ENCODE data around the gene GGCT. TPM values are rescaled to one million over a fixed set of nuclear protein-coding genes. Genes with fewer than 3 reads are reported as not detected.

GGCT gene
- total and polyA plus RNA-seq, 12 donors, result 18.6 to 67.8 (median 41.3) TPM

DNA sequence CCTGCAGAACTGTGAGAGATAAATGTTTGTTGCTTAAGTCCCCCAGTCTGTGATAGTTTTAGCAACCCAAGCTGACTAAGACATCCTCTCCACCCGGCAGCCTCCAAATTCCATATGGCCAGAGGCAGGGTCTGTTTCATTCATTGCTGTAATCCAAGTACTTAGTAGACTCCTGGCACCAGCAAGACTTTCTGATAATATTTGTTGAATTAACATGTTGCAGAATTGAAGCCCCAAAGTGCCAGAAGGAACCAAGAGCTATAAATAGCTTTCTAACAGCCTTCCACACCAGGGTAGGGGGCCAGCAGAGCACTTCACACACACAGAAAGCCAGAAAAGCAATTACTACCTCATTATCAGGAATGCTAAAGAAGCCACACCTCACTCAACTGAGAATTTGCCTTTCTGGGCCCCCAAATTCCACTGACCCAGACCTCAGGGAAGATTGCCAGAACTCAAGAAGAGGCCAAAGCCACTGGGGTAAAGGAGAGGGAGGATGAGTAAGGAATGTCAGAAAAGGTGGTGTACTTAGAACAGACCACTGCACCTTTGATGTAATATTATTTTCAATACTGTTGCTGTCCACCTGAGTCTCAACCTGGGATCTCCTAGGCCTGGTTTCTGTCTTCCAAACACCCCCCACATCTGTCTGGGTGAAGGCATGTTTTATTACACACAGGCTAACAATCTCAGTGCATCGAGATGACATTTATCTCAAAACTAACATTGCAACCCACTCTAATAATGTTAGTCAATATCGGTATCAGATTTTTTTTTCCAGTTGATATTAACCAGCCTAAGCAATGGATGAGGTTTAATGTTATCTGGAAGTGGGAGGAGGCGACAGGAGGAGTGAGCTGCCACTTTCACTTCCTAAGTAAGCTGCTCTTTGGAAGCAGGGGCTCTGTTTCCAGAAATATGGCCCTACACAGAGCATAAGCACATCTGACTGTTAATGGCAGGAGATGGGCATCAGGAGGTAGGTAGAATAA lies 31.5 kb downstream of the GGCT start:
- intact Hi-C loops (cut with DNase I), result no loop called here
- H3K27me3 ChIP-seq, result no peaks in the 10 kb centered on the region
- H3K4me1 ChIP-seq (replicated peaks in 1 of 2), result peaks cover 18 to 79% of the 10 kb centered on the region in 2 donors
- peak overlapping the region in 1 of 5 donors; percentile 92 for H3K27ac ChIP-seq
- no peak for TF ChIP-seq POLR2A (IDR thresholded peaks at IDR 0.05)
- TF ChIP-seq, protein P1, sequence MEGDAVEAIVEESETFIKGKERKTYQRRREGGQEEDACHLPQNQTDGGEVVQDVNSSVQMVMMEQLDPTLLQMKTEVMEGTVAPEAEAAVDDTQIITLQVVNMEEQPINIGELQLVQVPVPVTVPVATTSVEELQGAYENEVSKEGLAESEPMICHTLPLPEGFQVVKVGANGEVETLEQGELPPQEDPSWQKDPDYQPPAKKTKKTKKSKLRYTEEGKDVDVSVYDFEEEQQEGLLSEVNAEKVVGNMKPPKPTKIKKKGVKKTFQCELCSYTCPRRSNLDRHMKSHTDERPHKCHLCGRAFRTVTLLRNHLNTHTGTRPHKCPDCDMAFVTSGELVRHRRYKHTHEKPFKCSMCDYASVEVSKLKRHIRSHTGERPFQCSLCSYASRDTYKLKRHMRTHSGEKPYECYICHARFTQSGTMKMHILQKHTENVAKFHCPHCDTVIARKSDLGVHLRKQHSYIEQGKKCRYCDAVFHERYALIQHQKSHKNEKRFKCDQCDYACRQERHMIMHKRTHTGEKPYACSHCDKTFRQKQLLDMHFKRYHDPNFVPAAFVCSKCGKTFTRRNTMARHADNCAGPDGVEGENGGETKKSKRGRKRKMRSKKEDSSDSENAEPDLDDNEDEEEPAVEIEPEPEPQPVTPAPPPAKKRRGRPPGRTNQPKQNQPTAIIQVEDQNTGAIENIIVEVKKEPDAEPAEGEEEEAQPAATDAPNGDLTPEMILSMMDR (IDR thresholded peaks at IDR 0.05), result no peak
- no peaks in the 10 kb centered on the region for H3K36me3 ChIP-seq (replicated peaks in 1 of 2)
- WGBS, 4 donors, result 71 to 74% (median 72%) methylated on average over 4 of the region's 4 CpGs
- no peak overlapping the region for H3K4me3 ChIP-seq
- H3K9me3 ChIP-seq (replicated peaks in 1 of 3), result no peaks in the 10 kb centered on the region
- DNase-seq, result no peak

DNA sequence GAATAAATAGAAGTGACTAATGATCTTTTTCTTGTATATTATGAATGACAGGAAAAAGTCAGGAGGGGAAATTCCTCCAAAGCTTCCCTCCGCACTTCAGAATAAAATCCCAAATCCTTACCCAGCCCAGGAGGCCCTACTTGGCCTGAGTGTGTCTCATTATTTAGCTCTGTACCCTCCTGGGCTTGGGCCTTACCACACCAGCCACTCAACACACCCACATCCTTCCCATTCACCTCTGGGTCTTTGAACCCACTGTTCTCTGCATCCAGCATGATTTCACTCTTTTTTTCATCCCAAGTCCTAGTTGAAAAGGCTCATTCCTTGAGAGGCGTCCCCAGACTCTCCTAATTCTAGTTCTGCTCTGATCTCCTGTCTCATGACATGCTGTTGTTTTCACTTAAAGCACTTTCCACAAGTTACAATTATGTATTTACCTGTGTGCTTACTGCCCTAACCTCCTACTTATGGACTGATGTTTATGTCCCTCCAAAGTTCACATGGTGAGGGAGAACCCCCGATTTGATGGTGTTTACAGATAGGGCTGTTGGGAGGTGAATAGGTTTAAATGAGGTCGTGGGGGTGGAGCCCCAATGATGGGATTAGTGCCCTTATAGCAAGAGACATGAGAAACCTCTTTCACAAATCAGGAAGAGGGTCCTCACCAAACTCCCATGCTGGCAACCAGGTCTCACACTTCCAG lies 32.4 kb downstream of the GGCT start:
- Histone ChIP-seq H3K36me3 (replicated peaks in 1 of 2) (no peaks in the 10 kb centered on the region), H3K9me3 (replicated peaks in 1 of 3) (no peaks in the 10 kb centered on the region), H3K27ac (peak overlapping the region in 2 of 5 donors; percentile 86 to 92), H3K4me3 (no peak overlapping the region), H3K27me3 (no peaks in the 10 kb centered on the region), H3K4me1 (replicated peaks in 1 of 2) (peaks cover 18 to 74% of the 10 kb centered on the region in 2 donors)
- intact Hi-C loops (cut with DNase I), result no loop called here
- no peak for DNase-seq
- TF ChIP-seq, protein P1 (IDR thresholded peaks at IDR 0.05), result no peak
- no peak for TF ChIP-seq POLR2A (IDR thresholded peaks at IDR 0.05)
- 79 to 87% (median 82%) methylated on average over 4 of the region's 4 CpGs for WGBS, 4 donors

DNA sequence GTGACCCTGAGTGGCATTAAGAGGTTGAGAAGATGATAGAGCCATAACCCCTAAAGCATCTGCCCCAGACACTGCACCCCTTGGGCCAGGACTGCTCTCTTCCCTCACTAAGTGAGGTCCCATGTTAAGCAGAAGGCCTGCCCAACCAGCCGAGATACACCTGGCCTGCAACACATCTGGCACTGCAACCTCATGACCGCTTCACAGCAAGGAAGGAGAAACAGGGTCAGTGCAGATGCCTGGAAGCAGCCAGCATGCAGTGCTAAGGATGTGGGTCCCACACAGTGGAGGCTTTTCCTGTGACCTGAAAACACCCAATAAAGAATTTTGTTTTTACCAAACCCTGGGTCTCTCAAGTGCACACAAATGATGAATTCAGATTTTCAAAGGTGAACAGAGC lies 33.4 kb downstream of the GGCT start:
- H3K36me3 ChIP-seq (replicated peaks in 1 of 2), result no peaks in the 10 kb centered on the region

More for the DNA sequence above, 33.4 kb downstream of the GGCT start:
- TF ChIP-seq, protein P1 (IDR thresholded peaks at IDR 0.05), result no peak
- no peak for TF ChIP-seq POLR2A (IDR thresholded peaks at IDR 0.05)
- H3K27me3 ChIP-seq, result no peaks in the 10 kb centered on the region
- H3K27ac ChIP-seq, result peak overlapping the region in 3 of 5 donors; percentile 57 to 92 (median 86)
- intact Hi-C loops (cut with DNase I), result no loop called here
- H3K4me1 ChIP-seq (replicated peaks in 1 of 2), result peaks cover 18 to 74% of the 10 kb centered on the region in 2 donors
- 55 to 77% (median 60%) methylated on average over 2 of the region's 2 CpGs for WGBS, 4 donors
- no peak for DNase-seq
- H3K9me3 ChIP-seq (replicated peaks in 1 of 3), result no peaks in the 10 kb centered on the region
- H3K4me3 ChIP-seq, result no peak overlapping the region

Data from adrenal gland (tissue), 12 donors.